Stimulated activated CD4-positive, alpha-beta T cell treated with anti-CD3 and anti-CD28 coated beads, Interleukin-15, amount 100 ng/mL, for 1 hour (primary cell): ENCODE measurements around the gene FBXW4.

Source experiments
- DNase-seq, 2 donors: peaks; one replicate each; pipeline ENCODE4 v3.0.0-alpha.2; 2020; ENCODE audit warnings: low read depth in 1 of 2, low spot score in 1 of 2

The FBXW4 gene

DNA sequence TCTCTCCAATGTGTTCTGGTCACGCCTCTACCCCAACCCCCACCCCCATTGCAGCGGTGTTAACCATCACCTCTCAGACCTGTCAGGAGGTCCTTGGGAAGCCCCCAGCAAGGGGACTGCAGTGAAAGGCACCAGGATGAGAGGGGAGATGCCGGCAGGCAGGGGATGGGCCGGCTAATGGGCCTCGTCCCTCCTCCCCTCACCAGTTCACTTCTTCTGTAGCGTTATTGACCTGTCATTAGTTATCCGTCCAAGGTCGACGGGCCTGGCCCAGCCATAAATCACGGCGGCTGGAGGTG lies 125.7 kb downstream of the FBXW4 start:
- no peak for DNase-seq

DNA sequence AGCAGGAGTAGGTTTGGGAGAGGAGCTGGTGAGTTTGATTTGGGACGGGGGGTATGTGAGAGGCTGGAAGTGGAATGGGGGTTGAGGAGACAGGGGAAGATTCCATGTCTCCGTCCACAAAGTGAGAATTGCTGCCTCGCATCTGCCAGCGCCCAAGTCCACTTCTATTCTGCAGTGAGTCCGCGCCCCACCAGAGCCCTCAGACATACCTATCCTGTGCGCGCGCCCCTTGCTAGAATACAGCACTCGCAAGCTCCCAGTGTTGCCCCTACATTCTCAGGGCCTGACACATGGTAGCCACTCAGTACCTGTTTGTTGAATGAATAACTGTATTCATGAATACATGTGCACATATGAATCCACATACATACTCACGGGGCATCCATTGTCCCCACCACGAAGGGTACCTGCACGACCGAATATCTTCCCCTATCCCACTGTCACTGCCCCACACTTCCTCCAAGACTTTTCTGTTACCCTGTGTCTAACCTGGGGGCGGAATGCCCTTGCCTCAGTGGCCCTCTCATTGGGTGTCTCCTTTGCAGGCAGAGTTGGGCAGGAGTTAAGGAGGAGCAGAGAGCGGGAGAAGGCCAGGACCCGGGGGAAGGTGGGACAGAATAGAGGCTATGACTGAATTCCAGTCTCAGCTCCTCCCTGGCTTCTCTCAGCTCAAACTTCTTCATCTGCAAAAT lies 126.8 kb downstream of the FBXW4 start:
- DNase-seq = no peak

DNA sequence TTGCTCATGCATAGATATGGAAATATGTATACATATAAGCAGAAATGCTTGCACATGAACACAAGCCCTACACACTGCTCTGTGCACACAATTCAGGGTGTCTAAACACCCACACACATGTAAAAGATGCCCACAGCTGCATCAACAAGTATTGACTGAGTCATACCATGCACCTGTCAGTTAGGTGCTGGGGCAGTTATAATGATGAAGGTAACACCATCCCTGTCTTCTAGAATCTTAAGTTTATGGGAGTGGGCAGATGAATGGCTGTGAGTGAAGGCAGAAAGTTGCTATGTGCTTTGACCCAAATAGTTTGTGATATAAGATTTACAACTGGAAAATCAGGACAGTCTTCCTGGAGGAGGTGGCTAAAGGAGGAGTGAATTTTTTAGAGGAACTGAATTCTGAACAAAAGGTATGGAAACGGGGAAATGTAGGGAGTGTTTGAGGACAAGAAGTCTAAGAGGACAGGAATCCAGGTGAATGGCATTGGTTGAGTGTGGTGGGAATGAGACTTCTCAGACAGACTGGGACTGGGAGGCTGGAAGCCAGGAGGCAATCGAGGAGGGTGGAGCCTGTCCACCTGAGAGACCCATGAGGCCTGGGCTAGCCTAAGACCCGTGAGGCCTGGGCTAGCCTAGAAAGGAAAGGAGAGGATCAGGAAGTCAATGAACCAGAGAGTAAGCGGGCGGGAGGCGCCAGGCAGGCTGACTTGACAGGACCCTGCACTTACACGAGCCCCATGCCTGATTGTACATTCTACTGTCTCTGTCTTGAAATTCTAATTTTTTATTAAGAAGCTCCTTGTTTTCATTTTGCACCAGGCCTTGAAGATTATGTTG lies 127.6 kb downstream of the FBXW4 start:
- no peak for DNase-seq

DNA sequence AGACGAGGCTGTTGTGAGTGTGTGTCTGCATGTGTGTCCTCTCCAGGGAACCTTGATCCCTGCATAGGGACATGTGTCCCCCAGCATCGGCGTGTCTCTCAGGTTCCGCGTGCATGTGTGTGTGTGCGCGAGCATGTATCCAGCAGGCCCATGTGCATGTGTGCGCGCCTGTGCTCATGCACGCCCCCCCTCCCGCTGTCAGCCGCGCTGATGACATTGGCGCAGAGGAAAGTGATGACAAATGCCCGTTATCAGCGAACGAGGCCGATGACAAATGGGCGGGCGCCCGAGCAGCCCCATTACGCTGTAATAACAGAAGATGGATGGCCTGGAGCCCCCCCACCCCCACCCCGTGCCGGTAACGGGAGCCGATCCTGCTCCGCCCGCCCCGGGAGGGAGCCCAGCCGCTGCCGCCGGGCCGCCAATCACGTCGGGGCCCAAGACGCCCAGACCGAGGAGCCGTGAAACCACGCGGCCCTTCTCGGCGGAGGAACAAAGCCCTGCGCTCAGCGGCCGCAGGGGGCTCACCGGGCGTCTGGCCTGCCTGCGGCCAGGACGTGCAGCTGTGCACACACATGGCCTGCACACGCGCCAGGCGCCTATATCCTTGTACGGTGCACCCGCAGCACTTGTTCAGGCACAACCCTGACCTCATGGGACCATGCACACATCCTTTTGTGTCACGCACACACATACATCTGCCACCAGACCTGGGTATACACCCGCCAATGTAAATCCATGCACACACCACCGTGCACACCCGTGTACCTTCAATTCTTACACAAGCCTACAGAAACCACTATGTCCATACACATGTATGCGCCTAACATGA lies 128.4 kb downstream of the FBXW4 start:
- no peak for DNase-seq

DNA sequence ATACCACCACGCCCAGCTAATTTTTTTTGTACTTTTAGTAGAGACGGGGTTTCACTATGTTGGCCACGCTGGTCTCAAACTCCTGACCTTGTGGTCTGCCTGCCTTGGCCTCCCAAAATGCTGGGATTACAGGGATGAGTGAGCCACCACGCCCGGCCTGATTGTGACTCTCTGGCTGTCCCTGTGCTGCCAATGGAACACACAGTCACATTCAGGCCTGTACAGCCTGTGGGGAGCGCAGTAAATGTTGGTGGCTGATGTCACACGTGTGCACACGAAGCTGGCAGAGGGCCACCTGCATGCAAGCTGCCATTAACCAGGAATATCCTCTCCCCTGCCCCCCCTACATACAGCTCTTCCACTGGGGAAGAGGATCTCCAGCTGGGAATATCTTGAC lies 129.0 kb downstream of the FBXW4 start:
- DNase-seq = no peak

DNA sequence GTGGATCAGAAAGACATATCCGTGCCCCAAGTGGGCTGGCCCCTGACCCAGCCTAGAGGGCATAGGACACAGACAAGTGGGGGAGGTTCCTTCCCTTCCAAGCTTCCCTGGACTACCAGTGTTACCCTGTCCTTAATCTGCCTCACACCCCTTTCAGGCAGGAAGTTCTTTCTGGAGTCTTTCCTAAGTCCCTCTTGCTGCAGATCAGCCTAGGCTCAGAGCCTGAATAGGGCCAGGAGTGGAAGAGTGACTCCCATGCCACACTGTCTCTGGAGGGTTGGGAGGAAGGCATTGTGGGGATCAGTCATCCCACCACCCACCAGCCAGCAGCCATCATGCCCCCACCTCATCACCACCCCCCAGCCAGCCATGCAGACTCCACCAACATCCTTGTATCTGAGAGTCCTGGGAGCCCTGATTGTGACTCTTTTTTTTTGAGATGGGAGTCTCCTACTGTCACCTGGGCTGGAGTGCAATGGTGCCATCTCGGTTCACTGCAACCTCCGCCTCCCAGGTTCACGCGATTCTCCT lies 129.5 kb downstream of the FBXW4 start:
- DNase-seq = no peak

DNA sequence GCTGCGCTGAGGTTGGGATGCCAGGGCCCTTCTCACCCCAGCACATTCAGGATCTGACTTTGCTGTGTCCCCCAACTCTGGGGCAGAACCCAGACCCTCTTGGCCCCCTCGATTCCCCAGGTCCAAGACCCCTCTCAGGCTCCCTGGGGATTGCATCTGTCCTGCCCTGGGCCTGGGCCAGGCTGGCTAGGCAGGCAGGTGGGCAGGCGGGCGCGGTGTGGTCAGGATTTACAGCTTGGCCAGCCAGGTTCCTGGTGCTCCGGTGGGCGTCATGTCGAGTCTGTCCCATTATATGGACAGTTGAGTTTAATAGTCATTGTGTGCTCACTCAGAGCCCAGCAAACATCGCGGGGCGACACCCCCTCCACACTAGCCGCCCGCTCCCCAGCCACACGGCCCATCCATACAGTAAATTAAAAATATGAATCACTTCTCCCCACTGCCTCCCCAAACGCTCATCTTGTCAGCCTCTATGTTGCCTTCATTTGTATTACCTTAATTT lies 130.4 kb downstream of the FBXW4 start:
- no peak for DNase-seq

DNA sequence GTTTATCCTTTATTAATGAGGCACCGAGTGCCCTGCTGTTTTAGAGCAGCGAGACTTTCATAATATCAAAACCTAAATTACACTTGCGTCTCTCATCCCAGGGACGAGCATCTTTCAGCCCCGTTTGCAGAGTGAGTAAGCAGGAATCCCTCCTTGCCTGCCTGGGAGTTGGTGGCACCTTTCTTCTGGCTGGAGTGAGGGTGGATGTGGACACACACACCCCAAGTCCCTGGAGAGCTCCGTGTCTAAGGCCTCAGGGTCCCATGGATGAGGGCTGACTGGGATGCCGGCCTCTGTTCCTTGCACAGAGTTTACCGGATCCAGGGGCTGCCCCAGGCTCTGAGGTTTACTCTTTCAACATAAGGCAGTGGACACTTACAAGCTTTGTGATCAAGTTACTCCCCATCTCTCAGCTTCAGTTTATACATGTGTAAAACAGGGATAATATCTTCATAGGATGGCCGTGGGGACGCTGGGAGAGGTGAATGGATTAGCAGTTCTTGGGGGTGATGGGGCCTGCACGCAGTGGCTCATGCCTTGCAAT lies 131.4 kb downstream of the FBXW4 start:
- no peak for DNase-seq

DNA sequence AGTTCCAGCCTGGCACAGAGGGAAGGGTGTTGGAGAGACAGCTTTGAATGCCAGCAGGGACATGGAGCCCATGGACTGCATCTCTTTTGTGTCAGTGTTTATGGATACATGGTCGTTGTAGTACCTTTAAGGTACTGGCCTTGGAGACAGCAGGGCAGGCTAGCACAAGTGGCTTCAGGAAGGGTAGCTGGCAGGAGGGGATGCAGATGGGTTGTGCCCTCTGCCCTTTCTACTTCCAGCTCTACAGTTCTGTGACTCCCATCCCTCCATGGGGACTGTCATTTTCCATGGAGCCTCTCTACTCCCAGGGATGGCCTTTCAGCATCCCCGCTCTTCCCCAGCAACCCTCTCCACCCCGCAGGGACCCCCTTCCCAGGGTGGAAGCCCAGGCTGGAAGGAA lies 132.0 kb downstream of the FBXW4 start:
- DNase-seq = no peak

DNA sequence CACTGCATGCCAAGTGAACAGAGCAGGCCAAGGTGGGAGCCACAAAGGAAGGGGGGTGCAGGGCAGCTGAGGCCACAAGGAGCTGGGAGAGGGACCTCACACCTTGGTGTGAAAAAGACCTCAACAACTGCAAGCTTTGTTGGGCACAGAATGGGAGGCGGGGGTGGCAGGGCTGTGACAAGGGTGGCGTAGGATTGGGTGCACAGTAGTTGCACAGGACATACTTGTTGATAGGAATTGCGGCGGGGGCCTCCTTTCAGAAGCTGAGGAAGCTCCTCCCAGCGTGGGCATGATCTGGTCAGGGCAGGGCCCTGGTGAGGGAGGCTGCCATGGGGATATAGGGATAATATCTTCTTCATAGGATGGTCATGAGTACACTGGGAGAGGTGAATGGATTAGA lies 132.7 kb downstream of the FBXW4 start:
- no peak for DNase-seq

DNA sequence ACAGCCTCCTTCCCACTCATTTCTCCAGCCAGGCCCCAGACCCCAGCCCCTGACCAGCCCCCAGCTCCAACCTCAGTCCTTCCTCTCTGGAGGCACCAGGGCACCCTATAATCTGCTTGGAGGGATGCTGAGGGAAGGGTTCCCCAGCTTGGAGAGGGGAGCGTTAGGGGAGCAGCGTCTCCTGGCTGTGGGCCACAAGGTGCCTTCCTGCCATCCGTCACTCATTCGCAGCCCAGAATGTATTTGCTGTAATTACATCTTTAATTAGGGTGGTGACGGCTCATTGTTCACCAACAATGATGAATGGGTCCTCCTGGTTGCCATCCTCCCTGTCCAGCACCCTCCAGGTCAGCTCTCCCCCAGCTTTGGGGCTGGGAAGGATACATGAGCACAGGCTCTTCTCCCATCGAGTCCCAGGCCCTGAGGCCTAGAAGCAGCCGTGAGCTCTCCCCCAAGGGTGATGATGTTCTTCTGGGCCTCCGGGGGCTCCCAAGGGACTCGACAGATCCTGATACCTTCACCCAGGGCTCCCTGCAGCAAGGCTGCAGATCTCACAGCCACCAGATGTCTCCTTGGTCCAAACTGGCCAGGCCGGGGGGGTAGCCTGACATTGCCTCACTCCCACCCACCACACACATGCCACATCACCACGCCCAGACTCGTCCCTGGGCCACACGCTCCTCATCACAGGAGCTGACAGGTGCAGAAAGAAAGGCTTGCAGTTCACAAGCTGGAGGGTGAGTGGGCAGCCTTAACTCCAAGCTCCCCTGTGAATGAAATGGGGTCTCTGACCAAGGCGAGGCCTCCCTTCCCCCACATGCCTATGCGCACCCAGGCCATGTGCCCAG lies 133.7 kb downstream of the FBXW4 start:
- no peak for DNase-seq
